Keratinocyte (primary cell): Measurements from ENCODE around the gene CLDN11. TPM values are rescaled to one million over a fixed set of nuclear protein-coding genes. Genes with fewer than 3 reads are reported as not detected.

Experiments used
- DNase-seq: peaks from one replicate; pipeline ENCODE4 v3.0.0-alpha.2; 2011; ENCODE audit warnings: low read depth, missing footprints, low spot score
- FAIRE-seq: peaks from 2 replicates; lab custom pipeline; 2011; peaks lifted over from hg19 to GRCh38; lab: Jason Lieb, UNC
- H2AFZ ChIP-seq: 2 replicates; pipeline ENCODE4 v1.6.0; 2012; ENCODE audit warnings: low read length, control low read depth, inconsistent platforms; ENCODE audit not compliant: control insufficient read depth
- H3K27ac ChIP-seq: 2 replicates; pipeline ENCODE4 v1.5.1; 2011; ENCODE audit warnings: low read length; ENCODE audit not compliant: control insufficient read depth, insufficient read depth
- H3K27me3 ChIP-seq: 3 replicates; pipeline ENCODE4 v1.6.0; 2011; ENCODE audit warnings: low read length; ENCODE audit not compliant: control insufficient read depth, insufficient read depth; ENCODE audit errors: extremely low read depth
- H3K36me3 ChIP-seq, 2 experiments: 2 replicates in 1 of 2; 3 replicates in 1 of 2; pipeline ENCODE4 v1.5.1; 2011; ENCODE audit warnings: low read length in 2 of 2, mild to moderate bottlenecking in 1 of 2; ENCODE audit not compliant: control insufficient read depth in 2 of 2, insufficient read depth in 2 of 2; ENCODE audit errors: extremely low read depth in 1 of 2
- H3K4me1 ChIP-seq: 3 replicates; pipeline ENCODE4 v1.5.1; 2011; ENCODE audit warnings: low read length; ENCODE audit not compliant: control insufficient read depth, insufficient read depth; ENCODE audit errors: extremely low read depth
- H3K4me2 ChIP-seq: 3 replicates; pipeline ENCODE4 v1.6.0; 2011; ENCODE audit warnings: low read depth, low read length; ENCODE audit not compliant: control insufficient read depth, insufficient read depth; ENCODE audit errors: extremely low read depth
- H3K4me3 ChIP-seq, 3 experiments: fragments of 200-600 bp in 1 of 3; sonication (generic) in 1 of 3; 2 replicates in 2 of 3; 3 replicates in 1 of 3; pipeline ENCODE4 v1.5.1; 2011 to 2016; ENCODE audit warnings: low read length in 3 of 3, mild to moderate bottlenecking in 3 of 3, control low read depth in 2 of 3, inconsistent platforms in 1 of 3, low read depth in 1 of 3, mixed read lengths in 1 of 3, mixed run types in 1 of 3, moderate library complexity in 1 of 3; ENCODE audit not compliant: control insufficient read depth in 2 of 3, insufficient read depth in 2 of 3; ENCODE audit errors: extremely low read depth in 1 of 3
- H3K79me2 ChIP-seq: 2 replicates; pipeline ENCODE4 v1.6.0; 2012; ENCODE audit warnings: low read length; ENCODE audit not compliant: control insufficient read depth, insufficient read depth
- H3K9ac ChIP-seq: 3 replicates; pipeline ENCODE4 v1.6.0; 2011; ENCODE audit warnings: low read length; ENCODE audit not compliant: control insufficient read depth, insufficient read depth; ENCODE audit errors: extremely low read depth
- H3K9me1 ChIP-seq: 3 replicates; pipeline ENCODE4 v1.6.0; 2011; ENCODE audit warnings: low read length; ENCODE audit not compliant: control insufficient read depth, insufficient read depth; ENCODE audit errors: extremely low read depth
- H3K9me3 ChIP-seq: 2 replicates; pipeline ENCODE4 v1.5.1; 2012; ENCODE audit warnings: low read depth, low read length; ENCODE audit not compliant: control insufficient read depth
- H4K20me1 ChIP-seq: 3 replicates; pipeline ENCODE4 v1.6.0; 2011; ENCODE audit warnings: low read length; ENCODE audit not compliant: control insufficient read depth, insufficient read depth; ENCODE audit errors: extremely low read depth
- CTCF ChIP-seq, 3 experiments: IDR thresholded peaks in 1 of 3; conservative IDR thresholded peaks in 1 of 3; optimal IDR thresholded peaks in 1 of 3; 2 replicates in 2 of 3; 3 replicates in 1 of 3; pipeline versions ENCODE3 to v1.5.1; 2011; ENCODE audit warnings: low read length in 3 of 3, mild to moderate bottlenecking in 3 of 3, moderate library complexity in 2 of 3, control low read depth in 1 of 3, inconsistent platforms in 1 of 3; ENCODE audit not compliant: insufficient read depth in 2 of 3; ENCODE audit errors: extremely low read depth in 1 of 3
- EZH2 ChIP-seq: IDR thresholded peaks from one replicate; pipeline ENCODE4 v1.6.1; 2012; ENCODE audit warnings: inconsistent platforms, mild to moderate bottlenecking, low read length, moderate library complexity
- dilution Hi-C: fragments of 300-500 bp; cut with MboI; formaldehyde crosslinking; loops from one replicate; pipeline ENCODE4 v1.7.0; 2020; ENCODE audit warnings: low sequenced_read_pairs; ENCODE audit not compliant: extremely low pct_ligation_motif_present
- polyA plus RNA-seq, 5 experiments: library from polyadenylated mRNA; depleted of rRNA in 3 of 5; stranded (reverse) in 3 of 5; stranded (forward) in 1 of 5; unstranded in 1 of 5; fragments of >200 nt; gene quantifications; 1 replicate in 1 of 5; 2 replicates in 3 of 5; 3 replicates in 1 of 5; pipeline versions ENCODE4 v1.2.1 to v1.2.3, GENCODE V29; 2011 to 2012; ENCODE audit warnings: missing spikeins in 2 of 5, low read depth in 1 of 5, low replicate concordance in 1 of 5

Gene CLDN11
- polyA plus RNA-seq, 1 donor (not counting 4 experiments of a cell fraction or from before 2014, with no cell fraction given) = 0.12 TPM

- H3K27ac ChIP-seq = no peak overlapping the region
- H3K4me1 ChIP-seq = peaks cover 2% of the 10 kb centered on the region
- no peaks in the 10 kb centered on the region for H4K20me1 ChIP-seq
- H3K9me3 ChIP-seq = no peaks in the 10 kb centered on the region
- H3K9ac ChIP-seq = no peak overlapping the region
- H3K27me3 ChIP-seq = peaks cover 24% of the 10 kb centered on the region
- peak overlapping the region in 1 of 3 experiments; percentile 55 for H3K4me3 ChIP-seq
- dilution Hi-C loops = loop anchor here (10.0 kb wide), 1 partner anchor 435 kb away; no protein-coding TSS in a partner anchor
- H2AFZ ChIP-seq = no peak overlapping the region
- peak overlapping the region; percentile 65 for H3K4me2 ChIP-seq
- no peaks in the 10 kb centered on the region for H3K79me2 ChIP-seq
- TF ChIP-seq EZH2 = peak; percentile 49
- no peak for TF ChIP-seq CTCF (optimal IDR thresholded peaks at IDR 0.05 in 1 of 3, IDR thresholded peaks at IDR 0.05 in 1 of 3, conservative IDR thresholded peaks at IDR 0.05 in 1 of 3; ENCODE audit: extremely low read depth in 1 of 3, insufficient read depth in 2 of 3, low read length in 3 of 3)
- FAIRE-seq (no peak), DNase-seq (no peak)
- H3K9me1 ChIP-seq = no peaks in the 10 kb centered on the region
- H3K36me3 ChIP-seq = no peaks in the 10 kb centered on the region
Measured at GRCh38 chr3:170419557-170420087, 954 bp downstream of the CLDN11 start.

DNA sequence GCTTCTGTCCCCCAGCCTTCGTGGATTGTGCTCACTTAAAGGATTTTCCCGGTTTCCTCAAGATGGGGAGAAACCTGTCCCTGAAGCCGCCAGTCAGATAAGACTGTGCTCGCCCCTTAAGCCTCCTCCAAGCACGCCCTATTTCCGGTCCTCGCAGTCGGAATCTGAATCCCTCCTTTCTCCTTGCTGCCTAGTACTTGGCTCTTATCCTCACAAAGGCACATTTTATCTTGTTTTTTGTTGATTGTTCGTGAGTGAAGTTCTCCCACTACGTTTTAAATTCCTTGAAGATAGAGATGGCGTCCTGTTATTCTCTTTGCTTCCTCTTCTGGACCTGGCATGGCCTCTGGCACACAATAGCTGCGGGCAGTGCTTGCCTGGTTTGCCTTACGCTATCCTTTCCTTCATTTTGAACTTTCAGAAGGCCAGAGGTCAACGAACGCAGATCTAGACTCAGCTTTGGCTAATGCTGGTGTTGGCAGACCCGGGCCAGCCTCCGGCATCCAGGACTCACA is 1.7 kb downstream of the CLDN11 start:
- TF ChIP-seq CTCF (optimal IDR thresholded peaks at IDR 0.05 in 1 of 3, IDR thresholded peaks at IDR 0.05 in 1 of 3, conservative IDR thresholded peaks at IDR 0.05 in 1 of 3; ENCODE audit: extremely low read depth in 1 of 3, insufficient read depth in 2 of 3, low read length in 3 of 3) = no peak
- FAIRE-seq = no peak
- no peak overlapping the region for H3K9ac ChIP-seq

More for the DNA sequence above, 1.7 kb downstream of the CLDN11 start:
- H3K4me2 ChIP-seq = peak overlapping the region; percentile 65
- no peak overlapping the region for H3K4me3 ChIP-seq
- no peak overlapping the region for H3K27ac ChIP-seq
- H3K27me3 ChIP-seq = peaks cover 24% of the 10 kb centered on the region
- DNase-seq = no peak
- dilution Hi-C loops = loop anchor here (10.0 kb wide), 1 partner anchor 434 kb away; no protein-coding TSS in a partner anchor
- H3K36me3 ChIP-seq = no peaks in the 10 kb centered on the region
- H2AFZ ChIP-seq = no peak overlapping the region
- H3K4me1 ChIP-seq = peaks cover 2% of the 10 kb centered on the region
- H3K9me1 ChIP-seq = no peaks in the 10 kb centered on the region
- no peaks in the 10 kb centered on the region for H3K79me2 ChIP-seq
- H4K20me1 ChIP-seq = no peaks in the 10 kb centered on the region
- no peaks in the 10 kb centered on the region for H3K9me3 ChIP-seq
